Mesenchymal stem cell (in vitro differentiated cells and primary cell): ENCODE measurements around the gene USP46.

Source experiments
- DNase-seq: peaks from one replicate; pipeline ENCODE4 v3.0.0-alpha.2; 2013
- H2AFZ ChIP-seq: one replicate; pipeline ENCODE4 v1.6.1; 2013; ENCODE audit warnings: low read depth, mild to moderate bottlenecking, control low read depth, inconsistent platforms, low read length, moderate library complexity
- H2AK5ac ChIP-seq: 2 replicates; pipeline ENCODE4 v1.6.1; 2013; ENCODE audit warnings: low read length, moderate library complexity, mild to moderate bottlenecking, inconsistent platforms; ENCODE audit not compliant: severe bottlenecking
- H2BK120ac ChIP-seq: one replicate; pipeline ENCODE4 v1.6.1; 2013; ENCODE audit warnings: low read depth, mild to moderate bottlenecking, inconsistent platforms, low read length, moderate library complexity
- H2BK12ac ChIP-seq, 2 experiments: one replicate each; pipeline ENCODE4 v1.6.1; 2013; ENCODE audit warnings: inconsistent platforms in 2 of 2, low read length in 2 of 2, mild to moderate bottlenecking in 2 of 2, moderate library complexity in 2 of 2, control low read depth in 1 of 2
- H2BK15ac ChIP-seq: one replicate; pipeline ENCODE4 v1.6.1; 2013; ENCODE audit warnings: mild to moderate bottlenecking, low read depth, inconsistent platforms; ENCODE audit not compliant: poor library complexity, severe bottlenecking
- H2BK5ac ChIP-seq: 2 replicates; pipeline ENCODE4 v1.6.1; 2013; ENCODE audit warnings: low read depth, mild to moderate bottlenecking, low read length, control low read depth, inconsistent platforms; ENCODE audit not compliant: poor library complexity, severe bottlenecking
- H3K14ac ChIP-seq, 2 experiments: one replicate each; pipeline ENCODE4 v1.6.1; 2013; ENCODE audit warnings: inconsistent platforms in 2 of 2, low read length in 2 of 2, control low read depth in 1 of 2, mild to moderate bottlenecking in 1 of 2, moderate library complexity in 1 of 2
- H3K18ac ChIP-seq, 2 experiments: one replicate each; pipeline ENCODE4 v1.6.1; 2013; ENCODE audit warnings: inconsistent platforms in 2 of 2, low read length in 2 of 2, control low read depth in 1 of 2, low read depth in 1 of 2, mild to moderate bottlenecking in 1 of 2
- H3K23ac ChIP-seq, 2 experiments: one replicate each; pipeline ENCODE4 v1.6.1; 2013; ENCODE audit warnings: inconsistent platforms in 2 of 2, low read length in 2 of 2, mild to moderate bottlenecking in 2 of 2, moderate library complexity in 2 of 2, control low read depth in 1 of 2
- H3K27ac ChIP-seq: 2 replicates; pipeline ENCODE4 v1.5.1; 2013; ENCODE audit warnings: mild to moderate bottlenecking, moderate library complexity, low read length, control low read depth, inconsistent platforms; ENCODE audit not compliant: poor library complexity, severe bottlenecking
- H3K27me3 ChIP-seq, 2 experiments: 2 replicates each; pipeline versions ENCODE4 v1.6.1 to v1.7.0; 2013; ENCODE audit warnings: low read length in 2 of 2, mild to moderate bottlenecking in 2 of 2, moderate library complexity in 2 of 2, control low read depth in 1 of 2, inconsistent platforms in 1 of 2; ENCODE audit not compliant: control insufficient read depth in 1 of 2, insufficient read depth in 1 of 2
- H3K36me3 ChIP-seq, 2 experiments: 2 replicates each; pipeline versions ENCODE4 v1.6.1 to v1.7.0; 2013; ENCODE audit warnings: low read length in 2 of 2, control low read depth in 1 of 2, inconsistent platforms in 1 of 2, low read depth in 1 of 2, mild to moderate bottlenecking in 1 of 2; ENCODE audit not compliant: insufficient read depth in 2 of 2, control insufficient read depth in 1 of 2
- H3K4ac ChIP-seq, 2 experiments: one replicate each; pipeline ENCODE4 v1.6.1; 2013; ENCODE audit warnings: inconsistent platforms in 2 of 2, low read length in 2 of 2, mild to moderate bottlenecking in 2 of 2, moderate library complexity in 2 of 2, control low read depth in 1 of 2, low read depth in 1 of 2
- H3K4me1 ChIP-seq: 2 replicates; pipeline ENCODE4 v1.6.1; 2013; ENCODE audit warnings: low read depth, low read length, control low read depth; ENCODE audit not compliant: control insufficient read depth, insufficient read depth
- H3K4me2 ChIP-seq: 2 replicates; pipeline ENCODE4 v1.6.1; 2013; ENCODE audit warnings: low read length, mild to moderate bottlenecking, inconsistent platforms; ENCODE audit not compliant: poor library complexity, severe bottlenecking
- H3K4me3 ChIP-seq, 2 experiments: 2 replicates each; pipeline versions ENCODE4 v1.5.1 to v1.7.0; 2013; ENCODE audit warnings: low read length in 2 of 2, mild to moderate bottlenecking in 2 of 2, control low read depth in 1 of 2, low read depth in 1 of 2; ENCODE audit not compliant: insufficient read depth in 1 of 2
- H3K79me1 ChIP-seq: replicated peaks from 2 replicates; pipeline ENCODE4 v1.6.1; 2013; ENCODE audit warnings: mild to moderate bottlenecking, control low read depth, low read length, inconsistent platforms; ENCODE audit not compliant: poor library complexity, severe bottlenecking
- H3K9ac ChIP-seq: 2 replicates; pipeline ENCODE4 v1.7.0; 2013; ENCODE audit warnings: mild to moderate bottlenecking, low read length, moderate library complexity
- H3K9me3 ChIP-seq: 2 replicates; pipeline ENCODE4 v1.7.0; 2013; ENCODE audit warnings: mild to moderate bottlenecking, low read length; ENCODE audit not compliant: control insufficient read depth
- H4K8ac ChIP-seq: one replicate; pipeline ENCODE4 v1.6.1; 2013; ENCODE audit warnings: inconsistent platforms, mild to moderate bottlenecking, low read length, moderate library complexity
- H4K91ac ChIP-seq: one replicate; pipeline ENCODE4 v1.6.1; 2013; ENCODE audit warnings: mild to moderate bottlenecking, low read length, inconsistent platforms
- WGBS: methylation state at CpG from one replicate; pipeline ENCODE4 v1.1.7; 2013; ENCODE audit warnings: mixed read lengths; 5-methylcytosine and 5-hydroxymethylcytosine counted together

The USP46 gene

GRCh38 chr4:52675111-52675510 lies 16.0 kb upstream of the USP46 start:
- DNase-seq, result no peak
- no peak overlapping the region for H2BK12ac ChIP-seq
- H3K4me2 ChIP-seq, result no peak overlapping the region
- no peak overlapping the region for H2AFZ ChIP-seq
- no peak overlapping the region for H2BK120ac ChIP-seq
- H2BK15ac ChIP-seq, result no peak overlapping the region
- no peak overlapping the region for H4K8ac ChIP-seq
- WGBS, result 91% methylated on average over 3 of the region's 3 CpGs
- H3K9me3 ChIP-seq, result no peaks in the 10 kb centered on the region
- H3K4me1 ChIP-seq, result no peaks in the 10 kb centered on the region
- H3K79me1 ChIP-seq, result no peaks in the 10 kb centered on the region
- H3K36me3 ChIP-seq, result no peaks in the 10 kb centered on the region
- H3K27me3 ChIP-seq, result no peaks in the 10 kb centered on the region
- no peak overlapping the region for H2BK5ac ChIP-seq
- no peak overlapping the region for H3K27ac ChIP-seq
- no peak overlapping the region for H3K18ac ChIP-seq
- H2AK5ac ChIP-seq, result no peak overlapping the region
- no peak overlapping the region for H3K4me3 ChIP-seq
- no peak overlapping the region for H3K14ac ChIP-seq
- H3K4ac ChIP-seq, result no peak overlapping the region
- no peak overlapping the region for H3K9ac ChIP-seq
- H3K23ac ChIP-seq, result no peak overlapping the region
- H4K91ac ChIP-seq, result no peak overlapping the region

GRCh38 chr4:52670739-52671138 lies 11.6 kb upstream of the USP46 start:
- no peak overlapping the region for H2AK5ac ChIP-seq
- H2BK12ac ChIP-seq, result no peak overlapping the region
- no peak overlapping the region for H3K23ac ChIP-seq
- no peak overlapping the region for H3K4me3 ChIP-seq
- H3K36me3 ChIP-seq, result no peaks in the 10 kb centered on the region
- no peak overlapping the region for H3K4ac ChIP-seq
- 98% methylated on average over 2 of the region's 2 CpGs for WGBS
- H3K14ac ChIP-seq, result no peak overlapping the region
- H3K4me2 ChIP-seq, result no peak overlapping the region
- no peak overlapping the region for H3K18ac ChIP-seq
- no peaks in the 10 kb centered on the region for H3K4me1 ChIP-seq
- no peaks in the 10 kb centered on the region for H3K9me3 ChIP-seq
- H2BK5ac ChIP-seq, result no peak overlapping the region
- no peak overlapping the region for H4K91ac ChIP-seq
- no peak overlapping the region for H4K8ac ChIP-seq
- H3K79me1 ChIP-seq, result no peaks in the 10 kb centered on the region
- H2BK15ac ChIP-seq, result no peak overlapping the region
- H3K27ac ChIP-seq, result no peak overlapping the region
- H2BK120ac ChIP-seq, result no peak overlapping the region
- H3K27me3 ChIP-seq, result peaks cover 0 to 4% of the 10 kb centered on the region in 2 experiments
- no peak overlapping the region for H2AFZ ChIP-seq
- no peak for DNase-seq
- H3K9ac ChIP-seq, result no peak overlapping the region

GRCh38 chr4:52670121-52670520 lies 11.0 kb upstream of the USP46 start:
- peaks cover 0 to 4% of the 10 kb centered on the region in 2 experiments for H3K27me3 ChIP-seq
- H3K4me2 ChIP-seq, result no peak overlapping the region
- H3K27ac ChIP-seq, result no peak overlapping the region
- H2AK5ac ChIP-seq, result no peak overlapping the region
- no peak overlapping the region for H3K18ac ChIP-seq
- H3K36me3 ChIP-seq, result no peaks in the 10 kb centered on the region
- H4K8ac ChIP-seq, result no peak overlapping the region
- no peak overlapping the region for H2BK120ac ChIP-seq
- H3K4me3 ChIP-seq, result no peak overlapping the region
- 100% methylated on average over 1 of the region's 2 CpGs for WGBS
- DNase-seq, result no peak
- H2BK5ac ChIP-seq, result no peak overlapping the region
- no peak overlapping the region for H2BK15ac ChIP-seq
- no peak overlapping the region for H3K14ac ChIP-seq
- no peaks in the 10 kb centered on the region for H3K4me1 ChIP-seq
- no peak overlapping the region for H4K91ac ChIP-seq
- no peak overlapping the region for H2BK12ac ChIP-seq
- no peaks in the 10 kb centered on the region for H3K9me3 ChIP-seq
- H3K23ac ChIP-seq, result no peak overlapping the region
- no peak overlapping the region for H3K9ac ChIP-seq
- H3K4ac ChIP-seq, result no peak overlapping the region
- H2AFZ ChIP-seq, result no peak overlapping the region
- H3K79me1 ChIP-seq, result no peaks in the 10 kb centered on the region

- Histone ChIP-seq H3K9ac (no peak overlapping the region), H3K23ac (no peak overlapping the region), H3K27ac (no peak overlapping the region), H3K18ac (no peak overlapping the region), H2AK5ac (no peak overlapping the region), H2BK12ac (no peak overlapping the region), H3K79me1 (no peaks in the 10 kb centered on the region), H4K8ac (no peak overlapping the region), H3K4ac (no peak overlapping the region), H2BK5ac (no peak overlapping the region), H4K91ac (no peak overlapping the region), H2AFZ (no peak overlapping the region), H3K27me3 (peaks cover 0 to 4% of the 10 kb centered on the region in 2 experiments), H3K4me1 (no peaks in the 10 kb centered on the region), H2BK15ac (no peak overlapping the region), H2BK120ac (no peak overlapping the region), H3K9me3 (no peaks in the 10 kb centered on the region), H3K14ac (no peak overlapping the region), H3K36me3 (peaks cover 0 to 14% of the 10 kb centered on the region in 2 experiments), H3K4me2 (no peak overlapping the region), H3K4me3 (no peak overlapping the region)
- no peak for DNase-seq
- 55% methylated on average over 2 of the region's 2 CpGs for WGBS
These were observed 6.5 kb upstream of the USP46 start for GRCh38 chr4:52665592-52665991.
